Measurements from ENCODE around the gene SATB2.

The SATB2 gene

GRCh38 chr2:199407421-199407820 lies 50.3 kb downstream of the SATB2 start:
- H3K27me3 ChIP-seq, result no peaks in the 10 kb centered on the region
- no peaks in the 10 kb centered on the region for H3K9me3 ChIP-seq
- TF ChIP-seq, protein P1, sequence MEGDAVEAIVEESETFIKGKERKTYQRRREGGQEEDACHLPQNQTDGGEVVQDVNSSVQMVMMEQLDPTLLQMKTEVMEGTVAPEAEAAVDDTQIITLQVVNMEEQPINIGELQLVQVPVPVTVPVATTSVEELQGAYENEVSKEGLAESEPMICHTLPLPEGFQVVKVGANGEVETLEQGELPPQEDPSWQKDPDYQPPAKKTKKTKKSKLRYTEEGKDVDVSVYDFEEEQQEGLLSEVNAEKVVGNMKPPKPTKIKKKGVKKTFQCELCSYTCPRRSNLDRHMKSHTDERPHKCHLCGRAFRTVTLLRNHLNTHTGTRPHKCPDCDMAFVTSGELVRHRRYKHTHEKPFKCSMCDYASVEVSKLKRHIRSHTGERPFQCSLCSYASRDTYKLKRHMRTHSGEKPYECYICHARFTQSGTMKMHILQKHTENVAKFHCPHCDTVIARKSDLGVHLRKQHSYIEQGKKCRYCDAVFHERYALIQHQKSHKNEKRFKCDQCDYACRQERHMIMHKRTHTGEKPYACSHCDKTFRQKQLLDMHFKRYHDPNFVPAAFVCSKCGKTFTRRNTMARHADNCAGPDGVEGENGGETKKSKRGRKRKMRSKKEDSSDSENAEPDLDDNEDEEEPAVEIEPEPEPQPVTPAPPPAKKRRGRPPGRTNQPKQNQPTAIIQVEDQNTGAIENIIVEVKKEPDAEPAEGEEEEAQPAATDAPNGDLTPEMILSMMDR (IDR thresholded peaks at IDR 0.05; ENCODE audit: low read depth, low read length), result no peak
- DNase-seq, result no peak
- no peaks in the 10 kb centered on the region for H3K36me3 ChIP-seq
- H3K4me1 ChIP-seq, result no peaks in the 10 kb centered on the region
- no peak overlapping the region for H3K4me3 ChIP-seq (ENCODE audit: low read depth, low read length)

GRCh38 chr2:199405241-199405640 lies 52.5 kb downstream of the SATB2 start:
- H3K27me3 ChIP-seq, result no peaks in the 10 kb centered on the region
- DNase-seq, result no peak
- TF ChIP-seq, protein P1 (IDR thresholded peaks at IDR 0.05; ENCODE audit: low read depth, low read length), result peak; percentile 46
- H3K4me1 ChIP-seq, result no peaks in the 10 kb centered on the region
- no peaks in the 10 kb centered on the region for H3K36me3 ChIP-seq
- H3K4me3 ChIP-seq (ENCODE audit: low read depth, low read length), result no peak overlapping the region
- H3K9me3 ChIP-seq, result no peaks in the 10 kb centered on the region

GRCh38 chr2:199404841-199405240 lies 52.9 kb downstream of the SATB2 start:
- Histone ChIP-seq H3K4me1 (no peaks in the 10 kb centered on the region), H3K27me3 (no peaks in the 10 kb centered on the region), H3K4me3 (ENCODE audit: low read depth, low read length) (no peak overlapping the region), H3K36me3 (no peaks in the 10 kb centered on the region), H3K9me3 (no peaks in the 10 kb centered on the region)
- TF ChIP-seq, protein P1 (IDR thresholded peaks at IDR 0.05; ENCODE audit: low read depth, low read length), result no peak
- no peak for DNase-seq

DNA sequence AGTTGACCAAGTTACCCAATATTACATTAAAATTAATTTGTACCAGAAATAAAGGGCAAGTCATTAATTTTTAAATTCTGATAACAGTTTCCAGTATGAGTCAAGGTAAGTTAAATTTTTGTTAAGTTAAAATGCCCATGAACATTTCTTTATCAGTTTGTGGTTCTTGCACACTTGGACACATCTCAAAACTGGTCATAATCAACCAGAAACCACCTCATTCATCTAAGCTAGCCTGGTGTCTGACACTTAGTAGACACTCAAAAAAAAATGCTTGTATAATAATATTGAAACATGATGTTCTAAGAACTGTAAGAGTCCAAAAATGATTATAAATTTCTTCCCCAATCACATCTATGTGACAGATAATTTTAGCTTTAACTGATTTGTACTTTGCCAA lies 62.4 kb downstream of the SATB2 start:
- peaks cover 8% of the 10 kb centered on the region; the same call in 1 of the 2 replicates for H3K4me1 ChIP-seq
- TF ChIP-seq, protein P1 (IDR thresholded peaks at IDR 0.05; ENCODE audit: low read depth, low read length), result no peak
- DNase-seq, result no peak

DNA sequence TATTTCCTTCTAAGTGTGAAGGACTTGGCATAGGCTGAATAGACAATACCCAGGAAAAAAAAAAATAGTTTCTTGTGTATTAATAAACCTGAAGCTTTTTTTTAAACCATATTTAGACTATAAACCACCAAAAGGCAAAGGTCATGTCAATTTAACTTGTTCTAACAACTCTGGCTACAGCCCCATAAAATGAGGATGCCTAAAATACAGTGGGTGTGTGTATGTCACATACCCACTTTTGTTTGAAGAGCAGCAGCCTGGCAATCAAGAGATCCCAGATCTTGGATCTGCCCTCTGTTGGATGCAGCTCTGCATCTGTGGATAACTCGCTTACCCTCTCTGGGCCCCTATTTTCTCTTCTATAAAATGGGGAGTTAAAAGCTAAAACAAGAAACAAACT lies 65.4 kb downstream of the SATB2 start:
- Histone ChIP-seq H3K36me3 (no peaks in the 10 kb centered on the region), H3K4me1 (peaks cover 14% of the 10 kb centered on the region), H3K4me3 (ENCODE audit: low read depth, low read length) (no peak overlapping the region), H3K9me3 (no peaks in the 10 kb centered on the region; the same call in 1 of the 2 replicates), H3K27me3 (no peaks in the 10 kb centered on the region)
- TF ChIP-seq, protein P1 (IDR thresholded peaks at IDR 0.05; ENCODE audit: low read depth, low read length), result no peak
- DNase-seq, result no peak

More for the DNA sequence above, 62.4 kb downstream of the SATB2 start:
- Histone ChIP-seq H3K9me3 (no peaks in the 10 kb centered on the region; the same call in 1 of the 2 replicates), H3K27me3 (no peaks in the 10 kb centered on the region), H3K36me3 (no peaks in the 10 kb centered on the region), H3K4me3 (ENCODE audit: low read depth, low read length) (no peak overlapping the region)

GRCh38 chr2:199388728-199389268 lies 68.9 kb downstream of the SATB2 start:
- Histone ChIP-seq H3K9me3 (no peaks in the 10 kb centered on the region; the same call in 1 of the 2 replicates), H3K27me3 (no peaks in the 10 kb centered on the region), H3K36me3 (no peaks in the 10 kb centered on the region), H3K4me3 (ENCODE audit: low read depth, low read length) (no peak overlapping the region), H3K4me1 (peaks cover 9% of the 10 kb centered on the region)
- TF ChIP-seq, protein P1 (IDR thresholded peaks at IDR 0.05; ENCODE audit: low read depth, low read length), result no peak
- no peak for DNase-seq
